Endothelial cell of umbilical vein (primary cell): ENCODE data around the gene MRPL50.

Experiments used
- FOS ChIP-seq: IDR thresholded peaks from 2 replicates; pipeline ENCODE4 v1.6.1; 2011; ENCODE audit warnings: mild to moderate bottlenecking, low read length, moderate library complexity, borderline replicate concordance; ENCODE audit not compliant: insufficient read depth
- POLR2A ChIP-seq: IDR thresholded peaks from 2 replicates; pipeline ENCODE4 v1.6.1; 2012; ENCODE audit warnings: low read depth, mild to moderate bottlenecking, control low read depth, low read length
- POLR2AphosphoS5 ChIP-seq: IDR thresholded peaks from 2 replicates; pipeline ENCODE4 v1.6.1; 2012; ENCODE audit warnings: low read depth, mild to moderate bottlenecking, control low read depth, low read length, moderate library complexity; ENCODE audit not compliant: insufficient read depth
- TF ChIP-seq, protein P1 (sequence below), 2 donors: IDR thresholded peaks; 1 replicate in 1 of 2; 2 replicates in 1 of 2; pipeline ENCODE4 v1.5.1; 2011; ENCODE audit warnings: low read length in 2 of 2, mild to moderate bottlenecking in 2 of 2, moderate library complexity in 2 of 2, control low read depth in 1 of 2, inconsistent platforms in 1 of 2, low read depth in 1 of 2; ENCODE audit not compliant: insufficient read depth in 1 of 2; ENCODE audit errors: extremely low read depth in 1 of 2

GRCh38 chr9:101437806-101438232, 39.4 kb upstream of the MRPL50 start:
- TF ChIP-seq, protein P1, sequence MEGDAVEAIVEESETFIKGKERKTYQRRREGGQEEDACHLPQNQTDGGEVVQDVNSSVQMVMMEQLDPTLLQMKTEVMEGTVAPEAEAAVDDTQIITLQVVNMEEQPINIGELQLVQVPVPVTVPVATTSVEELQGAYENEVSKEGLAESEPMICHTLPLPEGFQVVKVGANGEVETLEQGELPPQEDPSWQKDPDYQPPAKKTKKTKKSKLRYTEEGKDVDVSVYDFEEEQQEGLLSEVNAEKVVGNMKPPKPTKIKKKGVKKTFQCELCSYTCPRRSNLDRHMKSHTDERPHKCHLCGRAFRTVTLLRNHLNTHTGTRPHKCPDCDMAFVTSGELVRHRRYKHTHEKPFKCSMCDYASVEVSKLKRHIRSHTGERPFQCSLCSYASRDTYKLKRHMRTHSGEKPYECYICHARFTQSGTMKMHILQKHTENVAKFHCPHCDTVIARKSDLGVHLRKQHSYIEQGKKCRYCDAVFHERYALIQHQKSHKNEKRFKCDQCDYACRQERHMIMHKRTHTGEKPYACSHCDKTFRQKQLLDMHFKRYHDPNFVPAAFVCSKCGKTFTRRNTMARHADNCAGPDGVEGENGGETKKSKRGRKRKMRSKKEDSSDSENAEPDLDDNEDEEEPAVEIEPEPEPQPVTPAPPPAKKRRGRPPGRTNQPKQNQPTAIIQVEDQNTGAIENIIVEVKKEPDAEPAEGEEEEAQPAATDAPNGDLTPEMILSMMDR (IDR thresholded peaks at IDR 0.05; ENCODE audit: extremely low read depth in 1 of 2, insufficient read depth in 1 of 2, low read depth in 1 of 2, low read length in 2 of 2): no peak
- no peak for TF ChIP-seq FOS
- TF ChIP-seq POLR2AphosphoS5: no peak
- no peak for TF ChIP-seq POLR2A
